Adrenal gland (tissue), 12 donors: Measurements from ENCODE around the gene TNNI3K. TPM values are rescaled to one million over a fixed set of nuclear protein-coding genes. Genes with fewer than 3 reads are reported as not detected.

Experiments used
- DNase-seq, 7 donors: peaks; one replicate each; pipeline ENCODE4 v3.0.0-alpha.2; 2019 to 2020
- H3K27ac ChIP-seq, 5 donors: fragments of 200-600 bp; sonication (generic) in 4 of 5; 1 replicate in 3 of 5; 2 replicates in 2 of 5; pipeline versions ENCODE4 v1.5.1 to v1.8.0; 2016 to 2020; ENCODE audit warnings: mild to moderate bottlenecking in 1 of 5
- H3K27me3 ChIP-seq: fragments of 200-600 bp; 2 replicates; pipeline ENCODE4 v1.8.0; 2021
- H3K36me3 ChIP-seq, 2 donors: fragments of 200-600 bp; replicated peaks in 1 of 2; 1 replicate in 1 of 2; 2 replicates in 1 of 2; pipeline versions ENCODE4 v1.5.1 to v1.8.0; 2018 to 2022
- H3K4me1 ChIP-seq, 2 donors: fragments of 200-600 bp; replicated peaks in 1 of 2; 1 replicate in 1 of 2; 2 replicates in 1 of 2; pipeline versions ENCODE4 v1.5.1 to v1.8.0; 2018 to 2021
- H3K4me3 ChIP-seq, 4 donors: fragments of 200-600 bp; sonication (generic) in 3 of 4; one replicate each; pipeline ENCODE4 v1.5.1; 2016 to 2018
- H3K9me3 ChIP-seq, 3 donors: fragments of 200-600 bp; sonication (generic) in 1 of 3; replicated peaks in 1 of 3; 1 replicate in 2 of 3; 2 replicates in 1 of 3; pipeline versions ENCODE4 v1.5.1 to v1.8.0; 2016 to 2021
- CTCF ChIP-seq, 6 experiments: fragments of 450-650 bp in 4 of 6; fragments of 200-600 bp in 2 of 6; sonication (generic) in 1 of 6; IDR thresholded peaks; 1 replicate in 5 of 6; 2 replicates in 1 of 6; pipeline versions ENCODE4 v1.5.1 to v1.8.0; 2016 to 2021; ENCODE audit warnings: antibody characterized with exemption in 6 of 6, mild to moderate bottlenecking in 2 of 6, moderate library complexity in 1 of 6
- POLR2A ChIP-seq, 2 donors: fragments of 450-650 bp; IDR thresholded peaks; one replicate each; pipeline ENCODE4 v1.6.1; 2017; ENCODE audit warnings: antibody characterized with exemption in 2 of 2, mild to moderate bottlenecking in 2 of 2, moderate library complexity in 1 of 2
- WGBS, 4 donors: extraction: QIAGEN DNeasy Blood & Tissue Kit in 2 of 4; methylation state at CpG; one replicate each; pipeline versions ENCODE4 v1.1.5 to v1.1.7; 2013 to 2017; 5-methylcytosine and 5-hydroxymethylcytosine counted together
- intact Hi-C, 2 donors: fragments of 100-400 bp; cut with DNase I; formaldehyde crosslinking; loops; one replicate each; pipeline versions ENCODE4 v1.14.1 to v1.15.0; 2022 to 2023
- polyA plus RNA-seq, 3 donors: library from polyadenylated mRNA; stranded (reverse); fragments of 200-250 nt in 2 of 3; fragments of 350-450 nt in 1 of 3; fragmentation: Illumina TruSeq in 1 of 3; extraction: RNeasy Lipid Tissue Mini Kit (QIAGEN cat#74804) in 1 of 3; gene quantifications; one replicate each; pipeline ENCODE4 v1.2.3, GENCODE V29; 2013 to 2014
- total RNA-seq, 9 donors: library from RNA; depleted of rRNA in 4 of 9; stranded (reverse); fragments of >200 nt in 4 of 9; fragments of 120-200 nt in 1 of 9; fragmentation: NEBNext Ultra II Directional in 1 of 9; extraction: Animal tissue kit (Norgen Biotek cat#: 25700) in 1 of 9; gene quantifications; one replicate each; pipeline versions ENCODE4 v1.1.0 to v1.2.4, GENCODE V29; 2013 to 2023
- donor health status: healthy with polysubstance abuse.
- donor health status: Bipolar disorder and iron deficiency.
- donor health status: DM: yes; HTN: yes; CAD: no.
- donor health status: DM: no; HTN: no; CAD: no.
- donor health status: DM: no; HTN: no; CAD: no.
- donor health status: DM: yes; HTN: yes; CAD: no.

TNNI3K gene
- total and polyA plus RNA-seq, 12 donors: 0.88 to 7.9 (median 2.1) TPM

GRCh38 chr1:74570797-74571492, 335.8 kb downstream of the TNNI3K start:
- intact Hi-C loops: no loop called here
- no peaks in the 10 kb centered on the region for H3K27me3 ChIP-seq
- H3K27ac ChIP-seq: no peak overlapping the region
- TF ChIP-seq POLR2A (IDR thresholded peaks at IDR 0.05) (no peak), CTCF (IDR thresholded peaks at IDR 0.05) (no peak)
- H3K9me3 ChIP-seq: no peaks in the 10 kb centered on the region
- 48 to 66% (median 52%) methylated on average over 14 of the region's 14 CpGs for WGBS, 4 donors
- peak in 1 of 7 donors; percentile 64 for DNase-seq
- no peak overlapping the region for H3K4me3 ChIP-seq
- no peaks in the 10 kb centered on the region for H3K36me3 ChIP-seq
- H3K4me1 ChIP-seq: no peaks in the 10 kb centered on the region

GRCh38 chr1:74571493-74571800, 336.3 kb downstream of the TNNI3K start:
- WGBS, 4 donors: 56 to 71% (median 64%) methylated on average over 8 of the region's 8 CpGs
- Histone ChIP-seq H3K4me3 (no peak overlapping the region), H3K27me3 (no peaks in the 10 kb centered on the region), H3K9me3 (no peaks in the 10 kb centered on the region), H3K27ac (no peak overlapping the region), H3K4me1 (no peaks in the 10 kb centered on the region), H3K36me3 (no peaks in the 10 kb centered on the region)
- TF ChIP-seq CTCF (IDR thresholded peaks at IDR 0.05): no peak
- TF ChIP-seq POLR2A (IDR thresholded peaks at IDR 0.05): no peak
- intact Hi-C loops: no loop called here
- DNase-seq: no peak

- no peak for DNase-seq
- Histone ChIP-seq H3K9me3 (no peaks in the 10 kb centered on the region), H3K27ac (no peak overlapping the region), H3K4me3 (no peak overlapping the region), H3K4me1 (no peaks in the 10 kb centered on the region), H3K36me3 (no peaks in the 10 kb centered on the region), H3K27me3 (no peaks in the 10 kb centered on the region)
- 77 to 88% (median 82%) methylated on average over 6 of the region's 6 CpGs for WGBS, 4 donors
- intact Hi-C loops: no loop called here
- TF ChIP-seq CTCF (IDR thresholded peaks at IDR 0.05): no peak
- no peak for TF ChIP-seq POLR2A (IDR thresholded peaks at IDR 0.05)
Measured at GRCh38 chr1:74571891-74572290, 336.7 kb downstream of the TNNI3K start.

GRCh38 chr1:74578101-74578500, 342.9 kb downstream of the TNNI3K start:
- no peak overlapping the region for H3K27ac ChIP-seq
- 75 to 86% (median 82%) methylated on average over 2 of the region's 2 CpGs for WGBS, 4 donors
- no peaks in the 10 kb centered on the region for H3K36me3 ChIP-seq
- intact Hi-C loops: no loop called here
- H3K27me3 ChIP-seq: no peaks in the 10 kb centered on the region
- no peak for DNase-seq
- H3K4me3 ChIP-seq: no peak overlapping the region
- no peaks in the 10 kb centered on the region for H3K9me3 ChIP-seq
- TF ChIP-seq POLR2A (IDR thresholded peaks at IDR 0.05): no peak
- TF ChIP-seq CTCF (IDR thresholded peaks at IDR 0.05): no peak
- no peaks in the 10 kb centered on the region for H3K4me1 ChIP-seq
